A549 (cell line): Measurements from ENCODE around the gene FAM118B. TPM values are rescaled to one million over a fixed set of nuclear protein-coding genes. Genes with fewer than 3 reads are reported as not detected.

ENCODE experiments used
- ATAC-seq, 2 experiments: fragments of 200-7000 bp in 1 of 2; fragments of >200 bp in 1 of 2; cut with Nextera tagmentation in 1 of 2; cut with Tn5 transposase in 1 of 2; 3 replicates each; pipeline versions ENCODE4 v1.8.0 to v1.9.1; 2018 to 2020; ENCODE audit warnings: mild to moderate bottlenecking in 1 of 2, moderate library complexity in 1 of 2
- CTCF ChIA-PET: fragments of 300-600 bp; sonication (Branson Sonifier 250); formaldehyde crosslinking; extraction: SDS; loops from one replicate; lab custom pipeline; 2021; ENCODE audit warnings: antibody characterized with exemption, inconsistent platforms; lab: Yijun Ruan, JAX
- POLR2A ChIA-PET: fragments of 350-600 bp; formaldehyde crosslinking; extraction: SDS; loops from one replicate; lab custom pipeline; 2021; ENCODE audit warnings: antibody characterized with exemption, inconsistent platforms; lab: Yijun Ruan, JAX
- DNase-seq, 2 experiments: peaks; one replicate each; pipeline versions ENCODE4 v3.0.0 to v3.0.0-alpha.2; 2011 to 2016; ENCODE audit warnings: low read depth in 1 of 2, low spot score in 1 of 2
- FAIRE-seq: peaks from 2 replicates; lab custom pipeline; 2011; peaks lifted over from hg19 to GRCh38; lab: Jason Lieb, UNC
- H3K27ac ChIP-seq, 2 experiments: fragments of >200 bp; sonication (Bioruptor Twin); formaldehyde crosslinking; 3 replicates each; pipeline ENCODE4 v1.5.1; 2016 to 2017
- H3K4me1 ChIP-seq: fragments of >200 bp; sonication (Bioruptor Twin); formaldehyde crosslinking; 3 replicates; pipeline ENCODE4 v1.6.1; 2016
- H3K4me2 ChIP-seq: fragments of >200 bp; sonication (Bioruptor Twin); formaldehyde crosslinking; 3 replicates; pipeline ENCODE4 v1.6.1; 2016
- H3K4me3 ChIP-seq: fragments of >200 bp; sonication (Bioruptor Twin); formaldehyde crosslinking; 3 replicates; pipeline ENCODE4 v1.5.1; 2016
- H3K9me3 ChIP-seq: fragments of >200 bp; sonication (Bioruptor Twin); formaldehyde crosslinking; 3 replicates; pipeline ENCODE4 v1.6.1; 2016
- CBX2 ChIP-seq: fragments of 200-600 bp; sonication (generic); IDR thresholded peaks from 2 replicates; pipeline ENCODE4 v1.6.1; 2016; ENCODE audit warnings: low read depth, mild to moderate bottlenecking, borderline replicate concordance
- CBX8 ChIP-seq: fragments of 200-600 bp; sonication (generic); IDR thresholded peaks from 2 replicates; pipeline ENCODE4 v1.6.1; 2016
- CEBPB ChIP-seq, 2 experiments: fragments of >200 bp in 1 of 2; sonication (Bioruptor Twin) in 1 of 2; formaldehyde crosslinking in 1 of 2; IDR thresholded peaks; 2 replicates each; pipeline ENCODE4 v1.6.1; 2012 to 2016
- E2F6 ChIP-seq: IDR thresholded peaks from 2 replicates; pipeline ENCODE4 v1.6.1; 2012; ENCODE audit warnings: low read depth, borderline replicate concordance
- GATA3 ChIP-seq: IDR thresholded peaks from 2 replicates; pipeline ENCODE4 v1.6.1; 2012; ENCODE audit warnings: borderline replicate concordance
- HDAC2 ChIP-seq: fragments of 200-600 bp; sonication (generic); IDR thresholded peaks from 2 replicates; pipeline ENCODE4 v1.6.1; 2016
- HEYL ChIP-seq: fragments of 250-450 bp; sonication (Bioruptor Pico); IDR thresholded peaks from 2 replicates; pipeline ENCODE4 v1.8.0; 2021; ENCODE audit warnings: mild to moderate bottlenecking, moderate library complexity
- JUN ChIP-seq, 2 experiments: fragments of >200 bp; sonication (Bioruptor Twin); formaldehyde crosslinking; IDR thresholded peaks; 2 replicates in 1 of 2; 3 replicates in 1 of 2; pipeline ENCODE4 v1.6.1; 2016 to 2017
- JUNB ChIP-seq: fragments of >200 bp; sonication (Bioruptor Twin); formaldehyde crosslinking; IDR thresholded peaks from 2 replicates; pipeline ENCODE4 v1.6.1; 2016
- MAFK ChIP-seq: fragments of 450-650 bp; IDR thresholded peaks from 2 replicates; pipeline ENCODE4 v1.6.1; 2014; ENCODE audit not compliant: partially characterized antibody
- MYC ChIP-seq: IDR thresholded peaks from 2 replicates; pipeline ENCODE4 v1.6.1; 2012; ENCODE audit warnings: mild to moderate bottlenecking, inconsistent platforms, low read length, improper control_type of control experiment, borderline replicate concordance
- NR3C1 ChIP-seq: fragments of >200 bp; sonication (Bioruptor Twin); formaldehyde crosslinking; IDR thresholded peaks from 3 replicates; pipeline ENCODE4 v1.6.1; 2017
- PHF8 ChIP-seq: fragments of 200-600 bp; sonication (generic); IDR thresholded peaks from 2 replicates; pipeline ENCODE4 v1.6.1; 2016; ENCODE audit warnings: low read depth, mild to moderate bottlenecking, antibody characterized with exemption, moderate library complexity, borderline replicate concordance
- POLR2AphosphoS2 ChIP-seq: conservative IDR thresholded peaks from 2 replicates; pipeline ENCODE4 v1.6.1; 2012; ENCODE audit warnings: low read length, improper control_type of control experiment, inconsistent platforms
- RAD21 ChIP-seq, 2 experiments: fragments of >200 bp in 1 of 2; sonication (Bioruptor Twin) in 1 of 2; formaldehyde crosslinking in 1 of 2; IDR thresholded peaks in 1 of 2; conservative IDR thresholded peaks in 1 of 2; 2 replicates in 1 of 2; 3 replicates in 1 of 2; pipeline ENCODE4 v1.6.1; 2012 to 2018; ENCODE audit warnings: inconsistent platforms in 1 of 2
- RARB ChIP-seq: fragments of 250-450 bp; sonication (Bioruptor Pico); IDR thresholded peaks from 2 replicates; pipeline ENCODE4 v1.8.0; 2021; ENCODE audit warnings: mild to moderate bottlenecking, moderate library complexity
- RNF2 ChIP-seq: fragments of 200-600 bp; sonication (generic); IDR thresholded peaks from 2 replicates; pipeline ENCODE4 v1.6.1; 2016; ENCODE audit warnings: low read depth, mild to moderate bottlenecking, antibody characterized with exemption, moderate library complexity, borderline replicate concordance
- SMC3 ChIP-seq: fragments of >200 bp; sonication (Bioruptor Twin); formaldehyde crosslinking; IDR thresholded peaks from 3 replicates; pipeline ENCODE4 v1.6.1; 2018; ENCODE audit warnings: inconsistent platforms
- SREBF2 ChIP-seq: fragments of 450-650 bp; IDR thresholded peaks from 2 replicates; pipeline ENCODE4 v1.6.1; 2014; ENCODE audit warnings: mild to moderate bottlenecking, moderate library complexity
- TFCP2L1 ChIP-seq: fragments of 250-450 bp; sonication (Bioruptor Pico); IDR thresholded peaks from 2 replicates; pipeline ENCODE4 v1.5.0; 2021; ENCODE audit warnings: mild to moderate bottlenecking
- TP53 ChIP-seq: fragments of 250-450 bp; sonication (Bioruptor Pico); IDR thresholded peaks from 2 replicates; pipeline ENCODE4 v1.5.0; 2021; ENCODE audit warnings: mild to moderate bottlenecking, moderate library complexity
- USF2 ChIP-seq: fragments of 450-650 bp; IDR thresholded peaks from 2 replicates; pipeline ENCODE4 v1.6.1; 2014; ENCODE audit warnings: antibody characterized with exemption
- ZC3H11A ChIP-seq: fragments of 450-650 bp; IDR thresholded peaks from 2 replicates; pipeline ENCODE4 v1.6.1; 2014; ENCODE audit warnings: antibody characterized with exemption, mild to moderate bottlenecking
- ZFP36 ChIP-seq: fragments of 450-650 bp; IDR thresholded peaks from 2 replicates; pipeline ENCODE4 v1.6.1; 2014; ENCODE audit warnings: borderline replicate concordance; ENCODE audit not compliant: partially characterized antibody
- ZNF302 ChIP-seq: fragments of 250-450 bp; sonication (Bioruptor Pico); IDR thresholded peaks from 2 replicates; pipeline ENCODE4 v1.9.0; 2021; ENCODE audit warnings: inconsistent platforms, mild to moderate bottlenecking, moderate library complexity
- WGBS: methylation state at CpG from one replicate; pipeline ENCODE4 v1.1.6; 2017; ENCODE audit errors: missing lambda C conversion rate; 5-methylcytosine and 5-hydroxymethylcytosine counted together
- polyA plus RNA-seq, 4 experiments: library from polyadenylated mRNA; depleted of rRNA in 3 of 4; stranded (reverse); fragments of >200 nt; fragmentation: RNase III in 1 of 4; extraction: RNeasy Plus Mini Kit Qiagen cat#74134 plus additional on column Dnase treatment in 1 of 4; gene quantifications; 2 replicates in 3 of 4; 3 replicates in 1 of 4; pipeline ENCODE4 v1.2.3, GENCODE V29; 2011 to 2017
- TF ChIP-seq, protein P1 (sequence below): fragments of >200 bp; sonication (Bioruptor Twin); formaldehyde crosslinking; IDR thresholded peaks from 3 replicates; pipeline ENCODE4 v1.5.1; 2016
- TF ChIP-seq, protein P2 (sequence below): fragments of 250-450 bp; sonication (Bioruptor Pico); IDR thresholded peaks from 2 replicates; pipeline ENCODE4 v1.5.0; 2020; ENCODE audit warnings: low read depth, mild to moderate bottlenecking, moderate library complexity
- TF ChIP-seq, protein P3 (sequence below): IDR thresholded peaks from 2 replicates; pipeline ENCODE4 v1.6.1; 2012

The FAM118B gene
- polyA plus RNA-seq, 2 of the 4 experiments (the other 2 are of a cell fraction) = 14.9 to 23.9 TPM

GRCh38 chr11:126256216-126256615, 44.6 kb downstream of the FAM118B start:
- H3K4me1 ChIP-seq = no peaks in the 10 kb centered on the region
- TF ChIP-seq CEBPB (IDR thresholded peaks at IDR 0.05) = no peak
- TF ChIP-seq MYC = no peak
- TF ChIP-seq SREBF2 = no peak
- TF ChIP-seq TP53 = no peak
- TF ChIP-seq ZC3H11A = no peak
- no peak for TF ChIP-seq HDAC2
- TF ChIP-seq ZNF302 (CRISPR knock-in tag) = no peak
- TF ChIP-seq RARB = no peak
- no peak for TF ChIP-seq NR3C1
- H3K9me3 ChIP-seq = no peaks in the 10 kb centered on the region
- H3K27ac ChIP-seq = no peak overlapping the region
- WGBS = 94% methylated on average over 4 of the region's 4 CpGs
- DNase-seq (no peak), FAIRE-seq (no peak), ATAC-seq (no peak)
- ChIA-PET CTCF (no interaction called here), POLR2A (no interaction called here)
- no peak overlapping the region for H3K4me2 ChIP-seq
- H3K4me3 ChIP-seq = no peak overlapping the region

DNA sequence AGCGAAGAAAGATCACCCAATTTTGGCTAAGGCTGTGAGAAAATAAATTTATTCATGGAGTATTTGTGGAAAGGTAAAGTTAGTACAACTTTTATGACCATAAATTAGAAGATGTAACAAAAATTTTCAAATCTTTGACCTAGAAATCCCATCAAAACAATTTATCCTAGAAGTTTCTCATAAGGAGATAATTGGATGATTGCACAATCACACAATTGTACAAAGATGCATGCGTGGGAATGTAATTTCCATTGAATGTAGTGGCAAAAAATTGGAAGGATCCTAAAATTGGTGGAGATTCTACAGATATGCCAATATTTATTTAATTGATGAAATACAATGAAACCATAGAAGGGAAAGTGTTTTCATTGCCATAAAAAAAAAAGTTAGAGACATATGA, 45.6 kb downstream of the FAM118B start:
- H3K27ac ChIP-seq = no peak overlapping the region
- CTCF ChIA-PET = no interaction called here
- ATAC-seq = no peak
- no peak for DNase-seq
- no peaks in the 10 kb centered on the region for H3K4me1 ChIP-seq
- FAIRE-seq = no peak
- H3K4me2 ChIP-seq = no peak overlapping the region
- POLR2A ChIA-PET = no interaction called here
- H3K4me3 ChIP-seq = no peak overlapping the region
- H3K9me3 ChIP-seq = no peaks in the 10 kb centered on the region
- 92% methylated on average over 2 of the region's 2 CpGs for WGBS
- no peak for TF ChIP-seq E2F6
- TF ChIP-seq CEBPB (IDR thresholded peaks at IDR 0.05) = peak in 1 of 2 experiments; percentile 53; a peak in 3 of 4 replicates
- no peak for TF ChIP-seq JUNB
- no peak for TF ChIP-seq CBX2
- no peak for TF ChIP-seq MAFK

GRCh38 chr11:126257764-126258163, 46.2 kb downstream of the FAM118B start:
- H3K9me3 ChIP-seq = no peaks in the 10 kb centered on the region
- TF ChIP-seq HEYL (CRISPR knock-in tag) = no peak
- no peak overlapping the region for H3K4me2 ChIP-seq
- H3K4me3 ChIP-seq = no peak overlapping the region
- H3K27ac ChIP-seq = no peak overlapping the region
- ATAC-seq = no peak
- no peak for FAIRE-seq
- DNase-seq = no peak
- 92% methylated on average over 2 of the region's 2 CpGs for WGBS
- ChIA-PET CTCF (no interaction called here), POLR2A (no interaction called here)
- H3K4me1 ChIP-seq = no peaks in the 10 kb centered on the region

DNA sequence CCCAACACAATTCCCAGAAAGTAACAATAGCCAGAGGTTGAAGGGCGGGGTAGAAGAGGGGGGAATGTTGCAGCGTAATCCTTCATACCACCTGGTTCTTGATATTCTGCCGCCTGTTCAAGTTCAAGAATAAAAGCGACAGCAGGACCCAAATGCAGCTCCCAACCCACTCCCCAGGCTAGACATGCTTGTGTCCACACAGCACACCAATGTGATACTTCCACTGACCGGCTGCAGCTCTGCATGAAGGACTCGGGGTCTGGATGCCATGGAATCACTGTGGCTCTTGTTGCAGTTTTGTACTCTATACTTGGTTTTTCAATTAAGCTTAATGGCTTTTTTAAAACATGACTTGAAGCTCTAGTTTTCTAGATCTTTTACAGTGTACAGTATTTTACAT, 50.6 kb downstream of the FAM118B start:
- no peaks in the 10 kb centered on the region for H3K9me3 ChIP-seq
- ChIA-PET POLR2A (no interaction called here), CTCF (interaction anchor here (1.0 kb wide), 1 partner anchor 12 kb away, joined by 5 read pairs; no protein-coding TSS in a partner anchor)
- ATAC-seq (no peak), DNase-seq (no peak), FAIRE-seq (no peak)
- H3K4me2 ChIP-seq = no peak overlapping the region
- WGBS = 96% methylated on average over 6 of the region's 6 CpGs
- H3K4me1 ChIP-seq = peaks cover under 1% of the 10 kb centered on the region; the same call in 1 of the 3 replicates
- no peak overlapping the region for H3K27ac ChIP-seq
- no peak overlapping the region for H3K4me3 ChIP-seq
- TF ChIP-seq RNF2 (no peak), TP53 (no peak), GATA3 (no peak), RAD21 (conservative IDR thresholded peaks at IDR 0.05 in 1 of 2, IDR thresholded peaks at IDR 0.05 in 1 of 2) (no peak), CBX8 (no peak), HDAC2 (no peak), USF2 (no peak), ZFP36 (no peak), SMC3 (no peak), PHF8 (no peak), TFCP2L1 (no peak), JUN (IDR thresholded peaks at IDR 0.05) (no peak), JUNB (no peak), POLR2AphosphoS2 (no peak)
- TF ChIP-seq, protein P1, sequence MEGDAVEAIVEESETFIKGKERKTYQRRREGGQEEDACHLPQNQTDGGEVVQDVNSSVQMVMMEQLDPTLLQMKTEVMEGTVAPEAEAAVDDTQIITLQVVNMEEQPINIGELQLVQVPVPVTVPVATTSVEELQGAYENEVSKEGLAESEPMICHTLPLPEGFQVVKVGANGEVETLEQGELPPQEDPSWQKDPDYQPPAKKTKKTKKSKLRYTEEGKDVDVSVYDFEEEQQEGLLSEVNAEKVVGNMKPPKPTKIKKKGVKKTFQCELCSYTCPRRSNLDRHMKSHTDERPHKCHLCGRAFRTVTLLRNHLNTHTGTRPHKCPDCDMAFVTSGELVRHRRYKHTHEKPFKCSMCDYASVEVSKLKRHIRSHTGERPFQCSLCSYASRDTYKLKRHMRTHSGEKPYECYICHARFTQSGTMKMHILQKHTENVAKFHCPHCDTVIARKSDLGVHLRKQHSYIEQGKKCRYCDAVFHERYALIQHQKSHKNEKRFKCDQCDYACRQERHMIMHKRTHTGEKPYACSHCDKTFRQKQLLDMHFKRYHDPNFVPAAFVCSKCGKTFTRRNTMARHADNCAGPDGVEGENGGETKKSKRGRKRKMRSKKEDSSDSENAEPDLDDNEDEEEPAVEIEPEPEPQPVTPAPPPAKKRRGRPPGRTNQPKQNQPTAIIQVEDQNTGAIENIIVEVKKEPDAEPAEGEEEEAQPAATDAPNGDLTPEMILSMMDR = no peak
- TF ChIP-seq, protein P2, sequence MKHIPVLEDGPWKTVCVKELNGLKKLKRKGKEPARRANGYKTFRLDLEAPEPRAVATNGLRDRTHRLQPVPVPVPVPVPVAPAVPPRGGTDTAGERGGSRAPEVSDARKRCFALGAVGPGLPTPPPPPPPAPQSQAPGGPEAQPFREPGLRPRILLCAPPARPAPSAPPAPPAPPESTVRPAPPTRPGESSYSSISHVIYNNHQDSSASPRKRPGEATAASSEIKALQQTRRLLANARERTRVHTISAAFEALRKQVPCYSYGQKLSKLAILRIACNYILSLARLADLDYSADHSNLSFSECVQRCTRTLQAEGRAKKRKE = no peak
- TF ChIP-seq, protein P3, sequence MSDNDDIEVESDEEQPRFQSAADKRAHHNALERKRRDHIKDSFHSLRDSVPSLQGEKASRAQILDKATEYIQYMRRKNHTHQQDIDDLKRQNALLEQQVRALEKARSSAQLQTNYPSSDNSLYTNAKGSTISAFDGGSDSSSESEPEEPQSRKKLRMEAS = no peak
